Measurements from ENCODE around the gene SEMA3D. TPM values are rescaled to one million over a fixed set of nuclear protein-coding genes. Genes with fewer than 3 reads are reported as not detected.

SEMA3D gene
- total and polyA plus RNA-seq, 2 experiments from 2014 or later: 1.5 to 7.2 TPM

- TF ChIP-seq CTCF (conservative IDR thresholded peaks at IDR 0.05; ENCODE audit: low read depth in 2 of 2): no peak
- TF ChIP-seq CREB1 (CRISPR knock-in tag; IDR thresholded peaks at IDR 0.05; ENCODE audit: low read depth): no peak
- no peak for TF ChIP-seq ZNF114 (CRISPR knock-in tag; IDR thresholded peaks at IDR 0.05)
- TF ChIP-seq STAT1 (IDR thresholded peaks at IDR 0.05; ENCODE audit: unreplicated experiment): no peak
- no peak for TF ChIP-seq NANOG (IDR thresholded peaks at IDR 0.05; ENCODE audit: borderline replicate concordance)
- no peak for TF ChIP-seq POLR2AphosphoS5 (IDR thresholded peaks at IDR 0.05; ENCODE audit: low read depth)
- TF ChIP-seq, protein P1, sequence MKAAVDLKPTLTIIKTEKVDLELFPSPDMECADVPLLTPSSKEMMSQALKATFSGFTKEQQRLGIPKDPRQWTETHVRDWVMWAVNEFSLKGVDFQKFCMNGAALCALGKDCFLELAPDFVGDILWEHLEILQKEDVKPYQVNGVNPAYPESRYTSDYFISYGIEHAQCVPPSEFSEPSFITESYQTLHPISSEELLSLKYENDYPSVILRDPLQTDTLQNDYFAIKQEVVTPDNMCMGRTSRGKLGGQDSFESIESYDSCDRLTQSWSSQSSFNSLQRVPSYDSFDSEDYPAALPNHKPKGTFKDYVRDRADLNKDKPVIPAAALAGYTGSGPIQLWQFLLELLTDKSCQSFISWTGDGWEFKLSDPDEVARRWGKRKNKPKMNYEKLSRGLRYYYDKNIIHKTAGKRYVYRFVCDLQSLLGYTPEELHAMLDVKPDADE (IDR thresholded peaks at IDR 0.05): no peak
- TF ChIP-seq EZH2phosphoT487 (IDR thresholded peaks at IDR 0.05; ENCODE audit: unreplicated experiment): no peak
- no peak for TF ChIP-seq JUNB (IDR thresholded peaks at IDR 0.05; ENCODE audit: unreplicated experiment)
- TF ChIP-seq, protein P2, sequence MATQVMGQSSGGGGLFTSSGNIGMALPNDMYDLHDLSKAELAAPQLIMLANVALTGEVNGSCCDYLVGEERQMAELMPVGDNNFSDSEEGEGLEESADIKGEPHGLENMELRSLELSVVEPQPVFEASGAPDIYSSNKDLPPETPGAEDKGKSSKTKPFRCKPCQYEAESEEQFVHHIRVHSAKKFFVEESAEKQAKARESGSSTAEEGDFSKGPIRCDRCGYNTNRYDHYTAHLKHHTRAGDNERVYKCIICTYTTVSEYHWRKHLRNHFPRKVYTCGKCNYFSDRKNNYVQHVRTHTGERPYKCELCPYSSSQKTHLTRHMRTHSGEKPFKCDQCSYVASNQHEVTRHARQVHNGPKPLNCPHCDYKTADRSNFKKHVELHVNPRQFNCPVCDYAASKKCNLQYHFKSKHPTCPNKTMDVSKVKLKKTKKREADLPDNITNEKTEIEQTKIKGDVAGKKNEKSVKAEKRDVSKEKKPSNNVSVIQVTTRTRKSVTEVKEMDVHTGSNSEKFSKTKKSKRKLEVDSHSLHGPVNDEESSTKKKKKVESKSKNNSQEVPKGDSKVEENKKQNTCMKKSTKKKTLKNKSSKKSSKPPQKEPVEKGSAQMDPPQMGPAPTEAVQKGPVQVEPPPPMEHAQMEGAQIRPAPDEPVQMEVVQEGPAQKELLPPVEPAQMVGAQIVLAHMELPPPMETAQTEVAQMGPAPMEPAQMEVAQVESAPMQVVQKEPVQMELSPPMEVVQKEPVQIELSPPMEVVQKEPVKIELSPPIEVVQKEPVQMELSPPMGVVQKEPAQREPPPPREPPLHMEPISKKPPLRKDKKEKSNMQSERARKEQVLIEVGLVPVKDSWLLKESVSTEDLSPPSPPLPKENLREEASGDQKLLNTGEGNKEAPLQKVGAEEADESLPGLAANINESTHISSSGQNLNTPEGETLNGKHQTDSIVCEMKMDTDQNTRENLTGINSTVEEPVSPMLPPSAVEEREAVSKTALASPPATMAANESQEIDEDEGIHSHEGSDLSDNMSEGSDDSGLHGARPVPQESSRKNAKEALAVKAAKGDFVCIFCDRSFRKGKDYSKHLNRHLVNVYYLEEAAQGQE (IDR thresholded peaks at IDR 0.05; ENCODE audit: unreplicated experiment): no peak
These were observed 85.5 kb downstream of the SEMA3D start (continued) for GRCh38 chr7:85101347-85101746.

DNA sequence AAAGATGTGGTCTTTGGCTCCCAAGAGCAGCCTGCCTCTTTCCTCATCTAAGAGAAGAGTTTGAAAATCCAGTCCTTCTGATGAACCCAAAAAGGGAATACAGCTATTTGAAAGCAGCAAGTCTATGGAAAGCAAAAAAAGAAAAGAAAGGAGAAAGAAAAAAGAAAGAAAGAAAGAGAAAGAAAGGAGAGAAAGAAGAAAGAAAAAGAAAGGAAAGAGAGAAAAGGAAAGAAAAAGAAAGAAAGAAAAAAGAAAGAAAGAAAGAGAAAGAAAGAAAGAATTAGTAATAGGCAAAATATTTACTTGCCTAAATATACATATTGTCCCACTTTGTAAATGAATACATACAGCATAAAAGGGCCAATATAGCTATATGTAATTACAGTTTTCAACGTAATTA lies 89.0 kb downstream of the SEMA3D start:
- ATAC-seq (no peak), DNase-seq (ENCODE audit: low spot score) (no peak)
- Histone ChIP-seq H3K9me2 (ENCODE audit: insufficient read depth) (no peaks in the 10 kb centered on the region), H3K27ac (ENCODE audit: low read depth) (no peak overlapping the region), H2AFZ (no peak overlapping the region), H4K20me1 (replicated peaks; ENCODE audit: insufficient read depth) (no peaks in the 10 kb centered on the region), H3K36me3 (ENCODE audit: insufficient read depth) (no peaks in the 10 kb centered on the region), H3K4me1 (ENCODE audit: insufficient read depth) (no peaks in the 10 kb centered on the region), H3K4me2 (no peak overlapping the region), H3F3A (replicated peaks; ENCODE audit: low read depth) (no peaks in the 10 kb centered on the region), H3K4me3 (no peak overlapping the region), H3K27me3 (ENCODE audit: insufficient read depth) (no peaks in the 10 kb centered on the region), H3K79me2 (replicated peaks; ENCODE audit: insufficient read depth) (no peaks in the 10 kb centered on the region)
- Mint-ChIP-seq H3K27me3 (ENCODE audit: insufficient read depth, low read depth, poor library complexity) (peaks cover 1% of the 10 kb centered on the region), H3K9me3 (no peaks in the 10 kb centered on the region), H3K36me3 (ENCODE audit: low read depth) (no peaks in the 10 kb centered on the region), H3K4me1 (no peaks in the 10 kb centered on the region), H3K4me3 (no peak overlapping the region), H3K27ac (no peak overlapping the region)
- no peak for TF ChIP-seq POLR2AphosphoS5 (IDR thresholded peaks at IDR 0.05; ENCODE audit: low read depth)
- TF ChIP-seq, protein P1 (IDR thresholded peaks at IDR 0.05): no peak
- TF ChIP-seq, protein P2 (IDR thresholded peaks at IDR 0.05; ENCODE audit: unreplicated experiment): no peak

Data from GM23338 (cell line).